VCaP (cell line): ENCODE results near the gene PPP2R1A.
A peak's percentile ranks its signal among the peaks of the same experiment; 100 is the strongest.

Experiments used
- H3K27ac ChIP-seq: fragments of 450-650 bp; 2 replicates; pipeline ENCODE4 v1.5.1; 2017
- TF ChIP-seq, protein P1 (sequence below): fragments of 450-650 bp; conservative IDR thresholded peaks from 2 replicates; pipeline ENCODE4 v1.5.1; 2017; ENCODE audit warnings: mild to moderate bottlenecking, moderate library complexity

PPP2R1A gene

GRCh38 chr19:52230685-52231084 is 40.8 kb downstream of the PPP2R1A start:
- TF ChIP-seq, protein P1, sequence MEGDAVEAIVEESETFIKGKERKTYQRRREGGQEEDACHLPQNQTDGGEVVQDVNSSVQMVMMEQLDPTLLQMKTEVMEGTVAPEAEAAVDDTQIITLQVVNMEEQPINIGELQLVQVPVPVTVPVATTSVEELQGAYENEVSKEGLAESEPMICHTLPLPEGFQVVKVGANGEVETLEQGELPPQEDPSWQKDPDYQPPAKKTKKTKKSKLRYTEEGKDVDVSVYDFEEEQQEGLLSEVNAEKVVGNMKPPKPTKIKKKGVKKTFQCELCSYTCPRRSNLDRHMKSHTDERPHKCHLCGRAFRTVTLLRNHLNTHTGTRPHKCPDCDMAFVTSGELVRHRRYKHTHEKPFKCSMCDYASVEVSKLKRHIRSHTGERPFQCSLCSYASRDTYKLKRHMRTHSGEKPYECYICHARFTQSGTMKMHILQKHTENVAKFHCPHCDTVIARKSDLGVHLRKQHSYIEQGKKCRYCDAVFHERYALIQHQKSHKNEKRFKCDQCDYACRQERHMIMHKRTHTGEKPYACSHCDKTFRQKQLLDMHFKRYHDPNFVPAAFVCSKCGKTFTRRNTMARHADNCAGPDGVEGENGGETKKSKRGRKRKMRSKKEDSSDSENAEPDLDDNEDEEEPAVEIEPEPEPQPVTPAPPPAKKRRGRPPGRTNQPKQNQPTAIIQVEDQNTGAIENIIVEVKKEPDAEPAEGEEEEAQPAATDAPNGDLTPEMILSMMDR: no peak
- H3K27ac ChIP-seq: no peak overlapping the region

DNA sequence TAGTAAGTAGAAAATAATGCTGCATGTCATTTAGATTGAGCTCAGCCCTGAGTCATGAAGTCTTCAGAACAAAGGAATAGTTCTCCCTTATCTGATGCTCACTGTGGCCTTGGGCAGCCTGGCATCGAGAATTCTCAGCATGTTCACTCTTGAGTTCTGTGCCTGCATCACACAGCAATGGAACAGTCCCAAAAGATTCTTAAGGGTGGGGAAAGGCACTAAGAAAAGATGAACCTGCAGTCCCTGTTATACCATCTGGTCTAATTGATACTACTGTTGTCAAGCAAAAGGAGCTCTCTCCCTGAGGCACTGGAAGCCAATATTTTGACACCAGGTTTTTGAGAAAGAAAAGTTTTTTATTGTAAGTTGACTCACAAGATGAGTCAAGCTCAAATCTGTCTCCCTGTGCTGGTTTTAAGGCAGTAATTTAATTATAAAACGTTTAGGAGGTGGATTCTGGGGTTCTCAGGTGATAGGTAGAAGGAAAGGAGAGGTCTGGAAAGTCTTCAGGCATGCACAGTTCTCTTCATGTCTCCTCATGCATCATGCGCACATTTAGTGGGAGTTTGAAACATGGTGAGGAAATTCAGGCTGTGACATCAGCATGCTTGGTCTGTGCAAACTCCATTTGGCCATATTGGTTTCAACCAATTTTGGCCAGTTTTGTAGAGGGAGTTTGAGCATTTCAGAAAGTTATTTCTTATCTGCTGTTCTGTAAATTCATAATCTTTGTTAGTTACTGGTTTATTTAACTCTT is 41.5 kb downstream of the PPP2R1A start:
- no peak overlapping the region for H3K27ac ChIP-seq
- TF ChIP-seq, protein P1: no peak

GRCh38 chr19:52234406-52234805 is 44.6 kb downstream of the PPP2R1A start:
- no peak overlapping the region for H3K27ac ChIP-seq
- TF ChIP-seq, protein P1: no peak

GRCh38 chr19:52237197-52237596 is 47.3 kb downstream of the PPP2R1A start:
- H3K27ac ChIP-seq: no peak overlapping the region
- TF ChIP-seq, protein P1: no peak

GRCh38 chr19:52237771-52238400 is 48.0 kb downstream of the PPP2R1A start:
- TF ChIP-seq, protein P1: peak; percentile 95
- H3K27ac ChIP-seq: no peak overlapping the region

GRCh38 chr19:52244021-52244420 is 54.2 kb downstream of the PPP2R1A start:
- no peak overlapping the region for H3K27ac ChIP-seq
- TF ChIP-seq, protein P1: no peak

DNA sequence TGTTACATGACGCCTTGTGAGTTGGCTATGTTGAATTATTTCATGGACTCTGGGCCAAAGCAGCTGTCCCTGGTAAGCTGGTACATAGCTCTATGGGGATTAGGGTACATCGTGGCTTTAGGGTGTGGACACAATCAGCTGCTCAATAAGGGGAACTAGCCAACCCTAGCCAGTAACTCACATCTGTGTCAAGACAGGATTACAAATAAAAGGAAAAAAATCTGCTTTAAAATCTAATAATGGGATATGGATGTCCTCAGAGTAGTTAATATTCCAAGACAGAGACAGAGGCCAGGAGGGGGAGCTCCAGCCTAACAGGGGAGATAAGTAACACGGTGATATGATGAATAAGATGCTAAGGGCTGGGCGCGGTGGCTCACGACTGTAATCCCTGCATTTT is 58.4 kb downstream of the PPP2R1A start:
- no peak overlapping the region for H3K27ac ChIP-seq
- TF ChIP-seq, protein P1: peak; percentile 95
